Measurements from ENCODE around the gene PPM1B. TPM values are rescaled to one million over a fixed set of nuclear protein-coding genes. Genes with fewer than 3 reads are reported as not detected.

PPM1B gene
- total RNA-seq, 4 donors from 2014 or later: 14.9 to 53.8 (median 19.1) TPM

GRCh38 chr2:44269831-44270230 is 101.2 kb downstream of the PPM1B start:
- Histone ChIP-seq H3K4me3 (no peak overlapping the region), H3K4me1 (peaks cover 0 to 11% (median 0%) of the 10 kb centered on the region in 3 donors), H3K36me3 (no peaks in the 10 kb centered on the region), H3K27me3 (no peaks in the 10 kb centered on the region), H3K27ac (no peak overlapping the region), H3K9me3 (no peaks in the 10 kb centered on the region)
- no peak for TF ChIP-seq POLR2A (IDR thresholded peaks at IDR 0.05)
- TF ChIP-seq, protein P1, sequence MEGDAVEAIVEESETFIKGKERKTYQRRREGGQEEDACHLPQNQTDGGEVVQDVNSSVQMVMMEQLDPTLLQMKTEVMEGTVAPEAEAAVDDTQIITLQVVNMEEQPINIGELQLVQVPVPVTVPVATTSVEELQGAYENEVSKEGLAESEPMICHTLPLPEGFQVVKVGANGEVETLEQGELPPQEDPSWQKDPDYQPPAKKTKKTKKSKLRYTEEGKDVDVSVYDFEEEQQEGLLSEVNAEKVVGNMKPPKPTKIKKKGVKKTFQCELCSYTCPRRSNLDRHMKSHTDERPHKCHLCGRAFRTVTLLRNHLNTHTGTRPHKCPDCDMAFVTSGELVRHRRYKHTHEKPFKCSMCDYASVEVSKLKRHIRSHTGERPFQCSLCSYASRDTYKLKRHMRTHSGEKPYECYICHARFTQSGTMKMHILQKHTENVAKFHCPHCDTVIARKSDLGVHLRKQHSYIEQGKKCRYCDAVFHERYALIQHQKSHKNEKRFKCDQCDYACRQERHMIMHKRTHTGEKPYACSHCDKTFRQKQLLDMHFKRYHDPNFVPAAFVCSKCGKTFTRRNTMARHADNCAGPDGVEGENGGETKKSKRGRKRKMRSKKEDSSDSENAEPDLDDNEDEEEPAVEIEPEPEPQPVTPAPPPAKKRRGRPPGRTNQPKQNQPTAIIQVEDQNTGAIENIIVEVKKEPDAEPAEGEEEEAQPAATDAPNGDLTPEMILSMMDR (IDR thresholded peaks at IDR 0.05): no peak
- DNase-seq: no peak
- WGBS, 2 donors: 50 to 67% methylated on average over 1 of the region's 1 CpG
- intact Hi-C loops (cut with DNase I): no loop called here

- intact Hi-C loops (cut with DNase I): no loop called here
- no peak for DNase-seq
- Histone ChIP-seq H3K27me3 (peaks cover 0 to 3% (median 0%) of the 10 kb centered on the region in 4 donors), H3K27ac (no peak overlapping the region), H3K4me1 (peaks cover 0 to 11% (median 0%) of the 10 kb centered on the region in 3 donors), H3K4me3 (no peak overlapping the region), H3K9me3 (no peaks in the 10 kb centered on the region), H3K36me3 (no peaks in the 10 kb centered on the region)
- TF ChIP-seq POLR2A (IDR thresholded peaks at IDR 0.05): no peak
- TF ChIP-seq, protein P1 (IDR thresholded peaks at IDR 0.05): no peak
- WGBS, 2 donors: 89 to 90% methylated on average over 7 of the region's 7 CpGs
Measured at GRCh38 chr2:44271296-44271695, 102.6 kb downstream of the PPM1B start.

DNA sequence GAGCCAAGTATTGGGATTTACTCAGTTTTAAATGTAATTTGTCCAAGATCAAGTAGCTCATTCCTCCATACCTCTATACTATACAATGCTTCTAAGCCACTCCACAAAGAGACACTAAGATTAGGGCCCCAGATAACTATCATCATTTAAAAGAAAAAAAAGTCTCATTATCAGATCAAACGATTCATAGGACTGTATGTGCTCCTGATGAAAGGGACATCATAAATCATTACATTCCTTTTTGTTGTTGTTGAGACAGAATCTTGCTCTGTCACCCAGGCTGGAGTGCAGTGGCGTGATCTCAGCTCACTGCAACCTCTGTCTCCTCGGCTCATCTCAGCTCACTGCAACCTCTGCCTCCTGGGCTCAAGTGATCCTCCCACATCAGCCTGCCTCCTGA is 104.4 kb downstream of the PPM1B start:
- no peak for TF ChIP-seq POLR2A (IDR thresholded peaks at IDR 0.05)
- TF ChIP-seq, protein P1 (IDR thresholded peaks at IDR 0.05): no peak
- Histone ChIP-seq H3K36me3 (no peaks in the 10 kb centered on the region), H3K27ac (no peak overlapping the region), H3K4me3 (no peak overlapping the region), H3K4me1 (peaks cover 0 to 6% (median 0%) of the 10 kb centered on the region in 3 donors), H3K27me3 (peaks cover 0 to 3% (median 0%) of the 10 kb centered on the region in 4 donors), H3K9me3 (no peaks in the 10 kb centered on the region)
- WGBS, 2 donors: 55 to 59% methylated on average over 3 of the region's 3 CpGs
- intact Hi-C loops (cut with DNase I): no loop called here
- no peak for DNase-seq

- WGBS, 2 donors: 59 to 66% methylated on average over 2 of the region's 2 CpGs
- no peaks in the 10 kb centered on the region for H3K9me3 ChIP-seq
- TF ChIP-seq POLR2A (IDR thresholded peaks at IDR 0.05): no peak
- peaks cover 0 to 6% (median 0%) of the 10 kb centered on the region in 3 donors for H3K4me1 ChIP-seq
- no peaks in the 10 kb centered on the region for H3K36me3 ChIP-seq
- H3K27me3 ChIP-seq: peaks cover 0 to 3% (median 0%) of the 10 kb centered on the region in 4 donors
- H3K4me3 ChIP-seq: no peak overlapping the region
- DNase-seq: no peak
- no peak overlapping the region for H3K27ac ChIP-seq
- intact Hi-C loops (cut with DNase I): no loop called here
Measured at GRCh38 chr2:44273596-44273995, 104.9 kb downstream of the PPM1B start.

DNA sequence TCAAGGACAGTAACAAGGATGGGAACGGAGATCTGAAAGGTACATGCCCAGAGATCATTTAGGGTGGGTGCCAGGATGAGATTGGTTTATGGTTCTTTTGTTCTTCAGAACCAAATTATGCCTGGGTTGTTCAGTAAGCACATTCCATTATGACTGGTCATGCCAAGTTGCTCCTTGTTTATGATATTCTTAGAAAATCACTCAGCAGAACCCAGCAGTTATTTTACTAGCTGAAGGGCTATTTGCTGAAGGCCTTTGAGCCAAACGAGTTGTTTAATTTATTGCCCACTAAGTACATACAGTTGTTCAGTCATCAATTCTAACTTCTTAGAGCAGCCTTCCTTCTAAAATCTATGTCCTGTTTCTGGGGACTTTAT is 107.2 kb downstream of the PPM1B start:
- Histone ChIP-seq H3K4me3 (no peak overlapping the region), H3K4me1 (no peaks in the 10 kb centered on the region), H3K36me3 (no peaks in the 10 kb centered on the region), H3K27ac (no peak overlapping the region), H3K9me3 (no peaks in the 10 kb centered on the region), H3K27me3 (peaks cover 0 to 21% (median 0%) of the 10 kb centered on the region in 4 donors)
- TF ChIP-seq, protein P1 (IDR thresholded peaks at IDR 0.05): no peak
- TF ChIP-seq POLR2A (IDR thresholded peaks at IDR 0.05): no peak
- 20 to 24% methylated on average over 1 to 2 of the region's 2 CpGs for WGBS, 2 donors
- intact Hi-C loops (cut with DNase I): no loop called here
- no peak for DNase-seq

DNA sequence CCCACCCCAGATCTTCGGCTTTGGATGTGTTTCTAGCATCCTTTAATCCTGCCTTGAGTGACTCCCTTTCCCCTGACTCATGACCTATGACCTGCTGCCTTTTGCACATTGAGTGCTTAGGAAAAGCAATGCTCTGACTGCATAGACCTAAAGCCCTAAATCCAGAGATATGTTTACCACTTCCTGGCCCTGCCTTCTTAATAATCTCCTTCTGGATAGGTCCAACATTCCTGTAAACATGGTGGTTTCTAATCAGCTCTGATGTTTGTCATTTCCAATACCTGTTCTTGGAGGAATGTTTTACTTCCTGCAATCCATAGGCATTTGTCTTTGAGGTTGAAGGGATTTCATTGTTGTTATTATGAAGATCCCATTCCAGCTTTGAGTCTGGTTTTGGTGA is 108.9 kb downstream of the PPM1B start:
- no peak overlapping the region for H3K27ac ChIP-seq
- peaks cover 0 to under 1% (median 0%) of the 10 kb centered on the region in 3 donors for H3K4me1 ChIP-seq
- TF ChIP-seq POLR2A (IDR thresholded peaks at IDR 0.05): no peak
- TF ChIP-seq, protein P1 (IDR thresholded peaks at IDR 0.05): no peak
- H3K4me3 ChIP-seq: no peak overlapping the region
- no peak for DNase-seq
- H3K36me3 ChIP-seq: no peaks in the 10 kb centered on the region
- H3K27me3 ChIP-seq: peaks cover 0 to 21% (median 0%) of the 10 kb centered on the region in 4 donors
- no peaks in the 10 kb centered on the region for H3K9me3 ChIP-seq
- intact Hi-C loops (cut with DNase I): no loop called here
- 50 to 75% methylated on average over 1 of the region's 1 CpG for WGBS, 2 donors

Measured in esophagus squamous epithelium (tissue), 5 donors.